Chondrocyte (in vitro differentiated cells): ENCODE data around the gene MAK. TPM values are rescaled to one million over a fixed set of nuclear protein-coding genes. Genes with fewer than 3 reads are reported as not detected.
"Not testable (repeated sequence)": the region's sequence is repeated elsewhere in the genome, so short reads cannot be mapped to it uniquely, and the experiment has no call there.

ENCODE experiments used
- DNase-seq: peaks from one replicate; pipeline ENCODE4 v3.0.0; 2021; ENCODE audit warnings: mixed read lengths, low spot score
- H3K27ac Mint-ChIP-seq: one replicate; pipeline ENCODE4 v1.8.0; 2021; ENCODE audit warnings: mild to moderate bottlenecking, moderate library complexity, mixed read lengths; ENCODE audit not compliant: unreplicated experiment
- H3K27me3 Mint-ChIP-seq: 2 replicates; pipeline ENCODE4 v1.8.0; 2021; ENCODE audit warnings: low read depth, mixed read lengths
- H3K36me3 Mint-ChIP-seq: 2 replicates; pipeline ENCODE4 v1.8.0; 2021; ENCODE audit warnings: low read depth, mixed read lengths
- H3K4me1 Mint-ChIP-seq: 2 replicates; pipeline ENCODE4 v1.8.0; 2021; ENCODE audit warnings: low read depth, mild to moderate bottlenecking, mixed read lengths
- H3K4me3 Mint-ChIP-seq: one replicate; pipeline ENCODE4 v1.8.0; 2021; ENCODE audit warnings: mild to moderate bottlenecking, moderate library complexity, mixed read lengths; ENCODE audit not compliant: unreplicated experiment
- H3K9me3 Mint-ChIP-seq: 2 replicates; pipeline ENCODE4 v1.8.0; 2021; ENCODE audit warnings: low read depth, mixed read lengths
- total RNA-seq: library from RNA; stranded (reverse); gene quantifications from 3 replicates; pipeline ENCODE4 v1.2.1, GENCODE V29; 2021
- TF ChIP-seq, protein P1 (sequence below): fragments of 200-600 bp; sonication (generic); IDR thresholded peaks from 2 replicates; pipeline ENCODE4 v1.5.0; 2021; ENCODE audit warnings: antibody characterized with exemption, mild to moderate bottlenecking, moderate library complexity

MAK gene
- total RNA-seq, 1 donor from 2014 or later = not detected

DNA sequence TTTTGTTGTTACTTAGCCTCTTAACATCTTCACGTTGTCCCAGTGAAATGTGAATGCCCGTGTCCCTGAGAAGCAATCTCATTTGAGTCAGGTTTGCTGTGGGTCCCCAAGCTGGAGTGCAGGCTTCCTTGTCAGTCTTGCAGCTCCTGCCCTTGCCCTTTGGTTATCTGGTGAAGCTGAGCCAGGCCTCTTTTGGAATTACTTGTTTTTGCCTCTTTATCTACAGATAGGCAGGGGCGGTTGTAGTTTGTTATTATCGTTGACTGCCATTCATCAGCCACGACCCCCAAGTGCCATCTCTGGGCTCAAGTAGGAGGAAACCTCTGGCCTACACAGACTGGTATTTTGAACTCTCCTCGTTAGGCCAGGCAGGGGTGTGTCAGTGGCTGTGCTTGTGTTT lies 113.3 kb downstream of the MAK start:
- peak; percentile 14 for DNase-seq

DNA sequence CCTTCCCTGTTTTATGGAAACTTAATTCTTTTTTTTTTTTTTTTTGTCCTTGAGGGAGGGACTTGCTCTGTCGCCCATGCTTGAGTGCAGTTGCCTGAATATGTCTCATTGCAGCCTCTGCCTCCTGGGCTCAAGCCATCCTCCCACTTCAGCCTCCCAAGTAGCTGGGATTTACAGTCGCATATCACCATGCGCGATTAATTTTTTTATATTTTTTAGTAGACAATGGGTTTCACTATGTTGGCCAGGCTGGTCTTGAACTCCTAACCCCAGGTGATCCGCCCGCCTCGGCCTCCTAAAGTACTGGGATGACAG lies 114.8 kb downstream of the MAK start:
- TF ChIP-seq, protein P1, sequence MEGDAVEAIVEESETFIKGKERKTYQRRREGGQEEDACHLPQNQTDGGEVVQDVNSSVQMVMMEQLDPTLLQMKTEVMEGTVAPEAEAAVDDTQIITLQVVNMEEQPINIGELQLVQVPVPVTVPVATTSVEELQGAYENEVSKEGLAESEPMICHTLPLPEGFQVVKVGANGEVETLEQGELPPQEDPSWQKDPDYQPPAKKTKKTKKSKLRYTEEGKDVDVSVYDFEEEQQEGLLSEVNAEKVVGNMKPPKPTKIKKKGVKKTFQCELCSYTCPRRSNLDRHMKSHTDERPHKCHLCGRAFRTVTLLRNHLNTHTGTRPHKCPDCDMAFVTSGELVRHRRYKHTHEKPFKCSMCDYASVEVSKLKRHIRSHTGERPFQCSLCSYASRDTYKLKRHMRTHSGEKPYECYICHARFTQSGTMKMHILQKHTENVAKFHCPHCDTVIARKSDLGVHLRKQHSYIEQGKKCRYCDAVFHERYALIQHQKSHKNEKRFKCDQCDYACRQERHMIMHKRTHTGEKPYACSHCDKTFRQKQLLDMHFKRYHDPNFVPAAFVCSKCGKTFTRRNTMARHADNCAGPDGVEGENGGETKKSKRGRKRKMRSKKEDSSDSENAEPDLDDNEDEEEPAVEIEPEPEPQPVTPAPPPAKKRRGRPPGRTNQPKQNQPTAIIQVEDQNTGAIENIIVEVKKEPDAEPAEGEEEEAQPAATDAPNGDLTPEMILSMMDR = peak; percentile 8
- Mint-ChIP-seq H3K27me3 (no peaks in the 10 kb centered on the region), H3K36me3 (peaks cover 15% of the 10 kb centered on the region), H3K27ac (peak overlapping the region; percentile 98), H3K4me3 (peak overlapping the region; percentile 85), H3K9me3 (no peaks in the 10 kb centered on the region), H3K4me1 (peaks cover 37% of the 10 kb centered on the region)
- peak; percentile 47 for DNase-seq

More for the DNA sequence above, 113.3 kb downstream of the MAK start:
- Mint-ChIP-seq H3K4me1 (peaks cover 40% of the 10 kb centered on the region), H3K27me3 (no peaks in the 10 kb centered on the region), H3K9me3 (no peaks in the 10 kb centered on the region), H3K4me3 (no peak overlapping the region), H3K27ac (no peak overlapping the region), H3K36me3 (peaks cover 17% of the 10 kb centered on the region)
- TF ChIP-seq, protein P1 = no peak

DNA sequence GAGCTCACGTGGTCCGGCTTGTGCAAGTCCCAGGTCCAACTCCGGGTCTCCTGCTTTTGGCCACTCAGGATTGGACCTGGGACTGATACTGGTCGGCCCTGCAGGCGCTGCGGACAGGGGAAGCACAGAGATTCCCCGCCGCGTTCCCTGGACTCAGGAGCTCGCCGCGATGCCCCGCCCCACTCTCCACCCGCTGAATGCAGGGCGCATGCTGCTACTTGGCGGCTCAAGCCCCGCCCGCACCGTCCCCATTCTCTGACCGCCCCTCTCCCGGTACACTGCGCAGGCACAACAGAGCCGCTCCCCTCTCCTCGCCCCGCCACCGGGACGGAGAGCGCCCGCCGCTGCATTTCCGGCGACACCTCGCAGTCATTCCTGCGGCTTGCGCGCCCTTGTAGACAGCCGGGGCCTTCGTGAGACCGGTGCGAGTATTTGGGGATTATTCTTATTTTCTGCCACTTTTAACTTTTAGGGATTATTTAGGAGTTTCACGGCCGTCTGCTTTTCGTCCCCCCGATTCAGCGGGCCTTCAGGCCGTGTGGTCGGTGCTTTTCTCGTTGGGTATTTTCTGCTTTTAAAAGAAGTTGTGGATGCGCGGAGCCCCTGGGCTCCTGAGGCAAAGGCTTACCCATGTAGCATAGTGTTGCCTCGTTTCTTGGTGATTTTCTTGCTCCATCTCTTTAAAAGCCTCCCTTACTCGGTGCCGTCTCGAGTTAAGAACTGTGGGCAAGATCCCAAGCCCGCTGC lies 115.3 kb downstream of the MAK start, which contains the start of gene TMEM14C:
TMEM14C (plus strand) TSS at position 251 of the 747 bp plus-strand sequence. CDS start 1,544 bp downstream, outside the sequence.
- no peaks in the 10 kb centered on the region for H3K27me3 Mint-ChIP-seq
- H3K4me1 Mint-ChIP-seq = peaks cover 37% of the 10 kb centered on the region
- DNase-seq = peak; percentile 100
- H3K4me3 Mint-ChIP-seq = peak within 1 kb of the TSS; percentile 85
- H3K9me3 Mint-ChIP-seq = no peaks in the 10 kb centered on the region
- TF ChIP-seq, protein P1 = peak; percentile 20
- peak within 1 kb of the TSS; percentile 98 for H3K27ac Mint-ChIP-seq
- H3K36me3 Mint-ChIP-seq = peaks cover 13% of the 10 kb centered on the region

DNA sequence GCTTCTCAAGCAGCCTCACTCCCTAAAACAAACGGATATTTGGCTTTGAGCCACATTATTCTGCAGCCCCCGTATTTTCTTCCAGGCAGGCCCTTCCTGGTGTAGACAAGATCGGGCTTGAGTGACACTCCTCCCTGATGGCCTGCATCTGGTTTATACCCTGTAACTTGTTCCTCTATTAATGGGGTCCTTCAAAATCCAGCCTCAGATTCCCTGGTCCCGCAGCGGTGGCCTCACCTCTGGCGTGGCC lies 115.8 kb downstream of the MAK start:
- Mint-ChIP-seq H3K9me3 (no peaks in the 10 kb centered on the region), H3K4me1 (peaks cover 37% of the 10 kb centered on the region), H3K4me3 (peak overlapping the region; percentile 85), H3K27ac (peak overlapping the region; percentile 98), H3K27me3 (no peaks in the 10 kb centered on the region), H3K36me3 (peaks cover 10% of the 10 kb centered on the region)
- DNase-seq = no peak
- TF ChIP-seq, protein P1 = no peak

DNA sequence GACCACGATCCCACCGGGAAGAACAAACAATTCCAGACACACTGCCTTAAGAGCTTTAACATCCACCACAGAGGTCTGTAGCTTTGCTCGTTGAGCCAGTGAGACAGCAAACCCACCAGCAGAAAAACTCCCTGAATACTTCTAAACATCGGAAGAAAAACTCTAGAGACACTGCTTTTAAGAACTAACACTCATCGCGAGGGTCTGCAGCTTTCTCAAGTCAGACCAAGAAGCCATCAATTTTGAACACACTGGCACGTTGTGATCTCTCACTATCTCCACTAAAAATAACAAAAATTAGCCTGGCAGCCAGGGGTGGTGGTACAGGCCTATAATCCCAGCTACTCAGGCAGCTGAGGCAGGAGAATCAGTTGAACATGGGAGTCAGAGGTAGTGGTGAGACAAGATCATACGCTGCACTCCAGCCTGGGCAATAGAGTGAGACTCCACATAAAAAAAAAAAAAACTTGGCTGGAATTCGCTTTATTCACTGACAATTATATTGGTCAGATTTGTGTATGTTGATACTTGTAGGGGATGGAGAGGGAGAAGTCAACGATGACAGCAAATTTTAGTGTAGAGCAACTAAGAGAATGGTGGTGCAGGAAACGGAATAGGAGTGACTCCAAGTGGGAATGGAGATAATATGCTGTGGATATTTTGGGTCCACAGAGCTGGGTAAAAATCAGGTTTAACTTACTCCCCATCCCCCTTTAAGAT lies 116.3 kb downstream of the MAK start:
- no peak for DNase-seq
- H3K27me3 Mint-ChIP-seq = no peaks in the 10 kb centered on the region
- peak overlapping the region; percentile 98 for H3K27ac Mint-ChIP-seq
- H3K9me3 Mint-ChIP-seq = no peaks in the 10 kb centered on the region
- TF ChIP-seq, protein P1 = no peak
- peak overlapping the region; percentile 85 for H3K4me3 Mint-ChIP-seq
- peaks cover 37% of the 10 kb centered on the region for H3K4me1 Mint-ChIP-seq
- H3K36me3 Mint-ChIP-seq = peaks cover 8% of the 10 kb centered on the region

DNA sequence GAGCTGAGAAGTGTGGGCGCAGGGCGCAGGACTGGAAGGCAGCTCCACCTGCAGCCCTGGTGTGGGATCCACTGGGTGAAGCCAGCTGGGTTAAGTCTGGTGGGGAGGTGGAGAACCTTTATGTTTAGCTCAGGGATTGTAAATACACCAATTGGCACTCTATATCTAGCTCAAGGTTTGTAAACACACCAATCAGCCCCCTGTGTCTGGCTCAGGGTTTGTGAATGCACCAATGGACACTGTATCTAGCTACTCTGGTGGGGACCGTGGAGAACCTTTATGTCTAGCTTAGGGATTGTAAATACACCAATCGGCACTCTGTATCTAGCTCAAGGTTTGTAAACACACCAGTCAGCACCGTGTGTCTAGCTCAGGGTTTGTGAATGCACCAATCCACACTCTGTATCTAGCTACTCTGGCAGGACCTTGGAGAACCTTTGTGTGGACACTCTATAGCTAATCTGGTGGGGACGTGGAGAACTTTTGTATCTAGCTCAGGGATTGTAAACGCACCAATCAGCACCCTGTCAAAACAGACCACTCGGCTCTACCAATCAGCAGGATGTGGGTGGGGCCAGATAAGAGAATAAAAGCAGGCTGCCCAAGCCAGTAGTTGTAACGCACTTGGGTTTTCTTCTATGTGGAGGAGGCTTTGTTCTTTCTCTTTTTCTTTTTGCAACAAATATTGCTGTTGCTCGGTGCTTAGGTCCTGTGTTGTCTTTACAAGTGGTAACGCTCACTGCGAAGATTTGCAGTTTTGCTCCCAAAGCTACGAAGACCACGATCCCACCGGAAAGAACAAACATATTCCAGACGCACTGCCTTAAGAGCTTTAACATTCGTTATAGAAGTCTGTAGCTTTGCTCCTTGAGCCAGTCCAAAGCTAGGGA lies 117.1 kb downstream of the MAK start:
- H3K27me3 Mint-ChIP-seq, H3K9me3 Mint-ChIP-seq, H3K36me3 Mint-ChIP-seq, DNase-seq: not testable (repeated sequence)
- Mint-ChIP-seq H3K4me1 (peaks cover 37% of the 10 kb centered on the region), H3K4me3 (peak overlapping the region; percentile 85), H3K27ac (peak overlapping the region; percentile 43)
